WI38 (cell line): Measurements from ENCODE around the gene SHISAL1.

Experiments used
- H3K4me3 ChIP-seq: 2 replicates; pipeline ENCODE4 v1.5.1; 2011; ENCODE audit warnings: low read depth, mild to moderate bottlenecking, control low read depth, low read length
- TF ChIP-seq, protein P1 (sequence below): IDR thresholded peaks from 2 replicates; pipeline ENCODE4 v1.5.1; 2012; ENCODE audit warnings: low read depth, mild to moderate bottlenecking, control low read depth, low read length

Gene SHISAL1

DNA sequence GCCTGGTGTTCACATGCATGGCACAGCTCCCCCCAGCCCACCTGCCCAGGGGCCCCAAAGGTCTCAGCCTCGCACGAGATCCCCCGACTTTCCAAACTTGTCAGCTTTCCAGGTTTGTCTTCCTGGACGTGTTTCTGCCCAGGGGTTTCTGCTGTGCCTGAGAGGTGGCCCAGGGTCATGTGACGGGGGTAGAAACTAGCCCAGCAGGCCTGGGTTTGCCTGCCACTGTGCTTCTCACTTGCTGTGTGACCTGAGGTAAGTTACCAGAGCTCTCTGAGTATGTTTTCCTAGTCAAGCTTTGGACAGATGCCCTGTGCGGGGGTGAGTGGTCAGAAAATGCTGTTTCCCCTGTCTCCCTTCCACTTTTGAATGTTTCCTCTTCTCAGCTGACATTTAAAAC lies 38.3 kb upstream of the SHISAL1 start:
- no peak overlapping the region for H3K4me3 ChIP-seq
- TF ChIP-seq, protein P1, sequence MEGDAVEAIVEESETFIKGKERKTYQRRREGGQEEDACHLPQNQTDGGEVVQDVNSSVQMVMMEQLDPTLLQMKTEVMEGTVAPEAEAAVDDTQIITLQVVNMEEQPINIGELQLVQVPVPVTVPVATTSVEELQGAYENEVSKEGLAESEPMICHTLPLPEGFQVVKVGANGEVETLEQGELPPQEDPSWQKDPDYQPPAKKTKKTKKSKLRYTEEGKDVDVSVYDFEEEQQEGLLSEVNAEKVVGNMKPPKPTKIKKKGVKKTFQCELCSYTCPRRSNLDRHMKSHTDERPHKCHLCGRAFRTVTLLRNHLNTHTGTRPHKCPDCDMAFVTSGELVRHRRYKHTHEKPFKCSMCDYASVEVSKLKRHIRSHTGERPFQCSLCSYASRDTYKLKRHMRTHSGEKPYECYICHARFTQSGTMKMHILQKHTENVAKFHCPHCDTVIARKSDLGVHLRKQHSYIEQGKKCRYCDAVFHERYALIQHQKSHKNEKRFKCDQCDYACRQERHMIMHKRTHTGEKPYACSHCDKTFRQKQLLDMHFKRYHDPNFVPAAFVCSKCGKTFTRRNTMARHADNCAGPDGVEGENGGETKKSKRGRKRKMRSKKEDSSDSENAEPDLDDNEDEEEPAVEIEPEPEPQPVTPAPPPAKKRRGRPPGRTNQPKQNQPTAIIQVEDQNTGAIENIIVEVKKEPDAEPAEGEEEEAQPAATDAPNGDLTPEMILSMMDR = no peak

DNA sequence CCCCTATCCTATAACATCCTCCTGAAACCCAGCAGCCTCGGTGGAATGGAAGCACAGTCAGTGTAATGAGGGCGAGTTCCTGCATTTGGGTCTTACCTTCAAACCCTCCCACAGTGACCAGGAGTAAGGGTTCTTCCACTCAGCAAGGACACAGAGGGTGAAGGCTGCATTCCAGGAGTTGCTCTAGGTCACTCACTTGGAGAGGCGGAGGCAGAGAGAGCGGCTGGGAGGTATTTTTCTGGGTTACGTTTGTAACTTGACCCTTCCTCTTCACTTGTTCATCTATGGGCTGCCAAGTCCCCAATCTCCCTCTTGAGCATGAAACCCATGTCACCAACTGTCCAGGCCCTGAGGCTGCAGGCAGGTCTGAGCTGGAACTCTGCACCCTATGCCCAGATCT lies 36.8 kb upstream of the SHISAL1 start:
- TF ChIP-seq, protein P1 = no peak
- H3K4me3 ChIP-seq = no peak overlapping the region

DNA sequence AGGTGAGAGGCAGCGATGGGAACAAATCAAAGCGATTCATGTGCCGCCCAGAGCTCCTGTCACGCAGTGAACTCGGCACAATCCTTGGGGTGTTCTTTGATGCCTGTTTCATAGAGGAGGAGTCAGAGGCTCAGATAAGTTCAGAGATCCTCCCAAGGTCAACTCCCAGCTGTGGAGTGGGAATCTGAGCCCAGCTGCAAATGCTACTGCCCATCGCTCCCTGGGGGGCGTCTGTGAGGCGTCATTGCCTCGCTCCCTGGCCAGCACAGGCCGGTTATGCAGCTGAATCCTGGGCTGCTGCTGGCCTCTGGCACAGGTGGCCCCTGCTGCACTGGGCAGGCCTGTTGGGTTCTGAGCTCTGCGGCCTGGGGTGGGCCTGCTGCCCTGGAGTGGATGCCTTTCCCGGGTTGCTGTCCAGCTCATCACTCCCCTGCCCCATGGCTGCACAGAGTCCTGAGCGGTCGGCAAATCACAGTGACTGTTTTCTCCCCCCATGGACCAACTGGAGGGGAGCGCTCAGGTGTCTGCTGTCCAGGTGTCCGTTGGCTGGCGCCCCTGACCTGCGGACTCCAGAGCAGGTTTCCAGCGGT lies 36.3 kb upstream of the SHISAL1 start:
- H3K4me3 ChIP-seq = no peak overlapping the region
- TF ChIP-seq, protein P1 = no peak

DNA sequence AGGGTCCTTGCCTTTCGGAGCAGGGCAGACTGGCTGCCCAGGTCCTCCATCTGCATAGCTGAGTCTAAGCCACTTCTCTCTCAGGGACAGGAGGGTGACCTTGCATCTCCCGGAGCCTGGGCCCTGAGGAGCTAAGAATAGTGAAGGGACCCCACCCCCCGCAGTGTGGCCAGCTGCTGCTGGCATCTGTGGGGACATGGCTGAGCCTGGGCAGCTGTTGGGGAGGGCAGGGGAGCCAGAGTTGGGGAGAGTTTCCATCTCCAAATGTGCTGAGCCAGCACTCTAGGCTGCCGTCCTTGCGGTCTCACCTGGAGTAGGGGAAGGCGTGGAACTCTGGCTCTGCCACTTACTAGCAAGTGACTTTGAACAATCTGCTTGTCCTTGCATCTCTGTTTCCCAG lies 34.8 kb upstream of the SHISAL1 start:
- H3K4me3 ChIP-seq = no peak overlapping the region
- TF ChIP-seq, protein P1 = no peak

DNA sequence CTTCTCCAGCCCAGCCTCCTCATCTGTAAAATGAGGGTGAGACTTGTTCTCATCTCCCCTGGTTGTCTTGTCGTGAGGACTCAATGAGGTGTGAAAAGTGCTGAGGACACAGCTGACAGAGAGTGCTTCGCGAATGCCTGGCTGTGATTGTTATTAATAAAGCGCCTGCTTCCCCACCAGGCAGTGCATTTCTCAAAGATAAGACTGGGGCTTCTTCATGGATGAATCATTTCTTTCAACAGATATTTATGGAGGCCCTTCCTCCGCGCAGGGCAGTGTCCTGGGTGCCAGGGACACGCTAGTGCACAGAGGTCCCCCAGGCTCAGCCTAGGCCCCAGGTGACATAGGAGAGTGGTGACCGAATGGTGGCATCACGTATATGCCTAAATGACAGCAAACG lies 34.3 kb upstream of the SHISAL1 start:
- H3K4me3 ChIP-seq = no peak overlapping the region
- TF ChIP-seq, protein P1 = no peak

DNA sequence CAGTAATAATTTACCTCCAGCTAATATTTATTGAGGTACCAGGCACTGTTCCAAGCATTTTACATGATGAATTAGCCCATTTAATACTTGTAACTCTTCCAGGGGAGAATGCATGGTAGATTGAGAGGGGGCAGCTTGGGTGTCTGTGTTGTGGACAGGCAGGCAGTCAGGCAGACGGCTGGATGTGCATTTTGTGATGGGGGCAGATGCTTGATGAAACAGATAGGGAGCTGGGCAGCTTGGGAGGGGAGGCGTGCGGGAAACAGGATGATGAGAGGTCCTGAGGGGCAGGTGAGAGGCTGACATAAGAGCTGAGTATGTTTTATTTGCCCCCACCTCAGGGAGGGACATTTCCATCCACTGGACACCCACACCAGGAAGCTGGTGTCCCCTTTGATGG lies 33.1 kb upstream of the SHISAL1 start:
- no peak overlapping the region for H3K4me3 ChIP-seq
- TF ChIP-seq, protein P1 = no peak

DNA sequence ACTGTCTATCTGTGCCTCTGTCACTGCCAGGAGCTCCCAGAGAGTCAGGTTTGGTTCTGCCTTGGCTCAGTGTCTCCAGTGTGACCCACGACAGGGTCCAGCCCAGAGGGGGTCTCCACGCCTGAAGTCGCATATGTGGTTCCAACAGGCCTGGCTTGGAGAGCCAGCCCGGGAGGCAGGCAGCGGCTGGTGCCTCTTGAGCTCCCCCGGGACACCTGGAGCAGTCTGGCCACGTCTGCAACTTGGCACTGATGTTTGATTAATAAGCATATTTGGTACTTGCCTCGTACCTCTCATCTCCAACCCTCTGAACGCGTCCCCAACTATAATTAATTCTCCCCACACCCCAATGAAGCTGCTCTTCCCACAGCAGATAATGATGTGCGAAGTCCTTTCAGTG lies 31.7 kb upstream of the SHISAL1 start:
- H3K4me3 ChIP-seq = no peak overlapping the region
- TF ChIP-seq, protein P1 = no peak
